Lower leg skin (tissue), 3 donors: ENCODE results near the gene BMP8B.

Experiments used
- CTCF ChIP-seq, 3 donors: fragments of 450-650 bp; IDR thresholded peaks; one replicate each; pipeline ENCODE4 v1.5.1; 2016; ENCODE audit warnings: antibody characterized with exemption in 3 of 3, mild to moderate bottlenecking in 3 of 3, moderate library complexity in 2 of 3
- POLR2A ChIP-seq, 2 donors: fragments of 450-650 bp; IDR thresholded peaks; one replicate each; pipeline ENCODE4 v1.6.1; 2016 to 2017; ENCODE audit warnings: antibody characterized with exemption in 2 of 2, mild to moderate bottlenecking in 1 of 2, moderate library complexity in 1 of 2

DNA sequence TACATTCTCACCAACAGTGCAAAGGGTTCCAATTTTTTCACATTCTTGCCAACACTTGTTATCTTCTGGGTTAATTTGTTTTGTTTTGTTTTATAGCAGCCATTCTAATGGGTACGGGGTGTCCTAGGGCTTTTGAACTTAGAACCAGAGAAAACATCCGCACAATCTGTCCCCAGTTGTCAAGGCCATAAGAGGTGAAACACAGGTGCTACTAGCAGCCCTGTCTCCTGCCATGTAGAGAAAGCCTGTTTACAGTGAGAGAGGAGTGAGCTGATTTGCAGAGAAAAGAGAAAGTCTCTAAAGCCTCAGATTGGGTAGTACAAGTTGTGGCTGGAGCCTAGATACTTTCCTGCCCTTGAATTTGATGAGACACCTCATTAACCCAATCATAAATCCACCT, 46.4 kb upstream of the BMP8B start:
- TF ChIP-seq CTCF (IDR thresholded peaks at IDR 0.05), result no peak
- no peak for TF ChIP-seq POLR2A (IDR thresholded peaks at IDR 0.05)
